Measurements from ENCODE around the gene P3H3. TPM values are rescaled to one million over a fixed set of nuclear protein-coding genes. Genes with fewer than 3 reads are reported as not detected.

Gene P3H3
- total and polyA plus RNA-seq, 9 donors = 4.7 to 92.3 (median 61.1) TPM

DNA sequence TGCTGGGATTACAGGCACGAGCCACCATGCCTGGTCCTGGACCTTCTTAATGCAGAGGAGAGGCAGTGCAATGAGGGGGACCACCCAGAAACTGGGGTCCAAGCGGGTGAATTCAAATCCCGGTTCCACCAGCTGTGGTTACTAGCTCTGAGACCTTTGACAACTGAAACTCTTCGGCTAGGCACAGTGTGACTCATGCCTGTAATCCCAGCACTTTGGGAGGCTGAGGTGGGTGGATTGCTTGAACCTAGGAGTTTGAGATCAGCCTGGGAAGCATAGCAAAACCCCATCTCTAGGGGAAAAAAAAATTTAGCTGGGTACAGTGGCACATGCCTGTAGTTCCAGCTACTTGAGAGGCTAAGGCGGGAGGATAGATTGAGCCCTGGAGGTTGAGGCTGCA is 43.9 kb upstream of the P3H3 start:
- Histone ChIP-seq H3K27me3 (no peaks in the 10 kb centered on the region), H3K27ac (no peak overlapping the region), H3K9me3 (no peaks in the 10 kb centered on the region), H3K4me1 (ENCODE audit: insufficient read depth) (no peaks in the 10 kb centered on the region), H3K36me3 (no peaks in the 10 kb centered on the region), H3K4me3 (no peak overlapping the region)
- no peak for DNase-seq
- 64 to 74% (median 67%) methylated on average over 5 of the region's 5 CpGs for WGBS, 3 donors
- TF ChIP-seq, protein P1, sequence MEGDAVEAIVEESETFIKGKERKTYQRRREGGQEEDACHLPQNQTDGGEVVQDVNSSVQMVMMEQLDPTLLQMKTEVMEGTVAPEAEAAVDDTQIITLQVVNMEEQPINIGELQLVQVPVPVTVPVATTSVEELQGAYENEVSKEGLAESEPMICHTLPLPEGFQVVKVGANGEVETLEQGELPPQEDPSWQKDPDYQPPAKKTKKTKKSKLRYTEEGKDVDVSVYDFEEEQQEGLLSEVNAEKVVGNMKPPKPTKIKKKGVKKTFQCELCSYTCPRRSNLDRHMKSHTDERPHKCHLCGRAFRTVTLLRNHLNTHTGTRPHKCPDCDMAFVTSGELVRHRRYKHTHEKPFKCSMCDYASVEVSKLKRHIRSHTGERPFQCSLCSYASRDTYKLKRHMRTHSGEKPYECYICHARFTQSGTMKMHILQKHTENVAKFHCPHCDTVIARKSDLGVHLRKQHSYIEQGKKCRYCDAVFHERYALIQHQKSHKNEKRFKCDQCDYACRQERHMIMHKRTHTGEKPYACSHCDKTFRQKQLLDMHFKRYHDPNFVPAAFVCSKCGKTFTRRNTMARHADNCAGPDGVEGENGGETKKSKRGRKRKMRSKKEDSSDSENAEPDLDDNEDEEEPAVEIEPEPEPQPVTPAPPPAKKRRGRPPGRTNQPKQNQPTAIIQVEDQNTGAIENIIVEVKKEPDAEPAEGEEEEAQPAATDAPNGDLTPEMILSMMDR (IDR thresholded peaks at IDR 0.05) = no peak
- TF ChIP-seq EP300 (IDR thresholded peaks at IDR 0.05) = no peak
- TF ChIP-seq POLR2A (IDR thresholded peaks at IDR 0.05) = no peak
- intact Hi-C loops (cut with DNase I) = loop anchor here in 2 of 4 donors (5.0 to 10.0 kb wide), 4 partner anchors 37 to 159 kb away; partner anchors contain the start of gene GPR162 (in 1 of the 2)

DNA sequence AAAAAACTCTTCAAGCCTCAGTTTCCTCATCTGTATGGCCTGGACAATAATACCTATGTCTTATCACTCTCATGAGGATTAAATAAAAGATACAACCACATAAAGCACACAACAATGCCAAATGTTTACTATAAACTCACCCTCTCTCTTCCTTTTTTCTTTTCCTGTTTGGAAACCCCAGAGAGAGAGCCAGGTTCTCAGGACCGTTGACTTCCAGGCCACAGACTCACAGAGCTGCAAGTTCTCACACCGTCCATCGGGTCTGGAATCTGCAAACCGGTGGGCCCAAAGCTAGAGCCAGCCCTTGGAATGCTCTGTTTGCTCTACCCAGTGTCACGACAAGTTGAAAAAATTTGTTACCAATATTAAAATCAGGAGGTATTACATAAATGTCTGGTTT is 43.4 kb upstream of the P3H3 start:
- TF ChIP-seq POLR2A (IDR thresholded peaks at IDR 0.05) (no peak), EP300 (IDR thresholded peaks at IDR 0.05) (no peak)
- TF ChIP-seq, protein P1 (IDR thresholded peaks at IDR 0.05) = no peak
- Histone ChIP-seq H3K27ac (no peak overlapping the region), H3K36me3 (no peaks in the 10 kb centered on the region), H3K9me3 (no peaks in the 10 kb centered on the region), H3K4me3 (no peak overlapping the region), H3K4me1 (ENCODE audit: insufficient read depth) (no peaks in the 10 kb centered on the region), H3K27me3 (no peaks in the 10 kb centered on the region)
- DNase-seq = no peak
- intact Hi-C loops (cut with DNase I) = loop anchor here in 3 of 4 donors (5.0 to 10.0 kb wide), 5 partner anchors 37 to 1273 kb away; partner anchors contain the start of gene GPR162 (in 1 of the 3)
- 71 to 76% (median 73%) methylated on average over 5 of the region's 5 CpGs for WGBS, 3 donors

DNA sequence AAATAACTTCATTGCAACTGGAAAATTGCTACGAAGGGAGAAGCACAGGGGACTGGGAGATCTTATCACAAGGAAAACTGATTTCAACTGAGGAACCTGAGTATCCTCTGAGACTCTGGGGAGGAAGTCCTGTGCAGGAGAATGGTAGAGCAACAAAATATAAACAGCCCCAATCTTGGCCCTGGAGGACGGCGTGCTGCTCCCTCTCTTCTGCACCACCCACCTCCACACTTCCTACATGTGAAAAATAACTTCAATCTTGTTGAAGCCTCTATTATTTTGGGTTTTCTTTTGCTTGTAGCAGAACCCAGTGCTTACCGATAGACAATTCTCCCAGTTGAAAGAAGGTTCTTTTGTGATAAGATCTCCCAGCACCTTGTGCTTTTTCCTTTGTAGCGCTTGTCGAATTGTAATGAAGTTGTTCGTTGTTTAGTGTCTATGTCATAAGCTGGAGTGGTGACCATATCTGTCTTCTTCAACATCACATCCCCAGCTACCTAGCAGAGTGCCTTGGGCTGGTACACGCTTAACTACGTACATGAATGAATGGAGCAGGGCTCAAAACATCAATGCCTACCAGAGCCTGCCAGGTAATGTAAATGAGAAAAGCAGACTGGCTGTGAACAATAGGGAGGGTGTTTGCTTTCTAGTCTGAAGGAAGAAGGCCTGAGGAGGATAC is 41.7 kb upstream of the P3H3 start:
- DNase-seq = no peak
- Histone ChIP-seq H3K4me3 (no peak overlapping the region), H3K4me1 (ENCODE audit: insufficient read depth) (no peaks in the 10 kb centered on the region), H3K27ac (no peak overlapping the region), H3K9me3 (no peaks in the 10 kb centered on the region), H3K27me3 (no peaks in the 10 kb centered on the region), H3K36me3 (no peaks in the 10 kb centered on the region)
- 77 to 86% (median 78%) methylated on average over 9 of the region's 9 CpGs for WGBS, 3 donors
- intact Hi-C loops (cut with DNase I) = loop anchor here in 3 of 4 donors (5.0 to 10.0 kb wide), 3 partner anchors 52 to 1271 kb away; no protein-coding TSS in a partner anchor
- TF ChIP-seq, protein P1 (IDR thresholded peaks at IDR 0.05) = no peak
- TF ChIP-seq EP300 (IDR thresholded peaks at IDR 0.05) (no peak), POLR2A (IDR thresholded peaks at IDR 0.05) (no peak)

DNA sequence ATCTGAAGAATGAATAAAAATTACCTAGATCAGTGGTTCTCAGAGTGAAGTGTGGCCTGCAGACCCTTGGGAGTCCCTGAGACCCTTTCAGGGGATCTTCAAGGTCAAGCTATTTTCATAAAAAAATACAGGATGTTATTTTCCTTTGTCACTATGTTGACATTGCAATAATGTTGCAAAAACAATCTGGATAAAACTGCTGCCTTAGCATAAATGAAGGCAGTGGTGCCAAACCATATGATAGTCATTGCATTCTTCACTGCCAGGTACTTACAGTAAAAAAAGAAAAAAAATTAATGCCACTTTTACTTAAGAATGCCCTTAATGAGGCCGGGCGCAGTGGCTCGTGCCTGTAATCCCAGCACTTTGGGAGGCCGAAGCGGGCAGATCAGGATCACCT is 40.9 kb upstream of the P3H3 start:
- H3K27ac ChIP-seq = no peak overlapping the region
- H3K4me1 ChIP-seq (ENCODE audit: insufficient read depth) = no peaks in the 10 kb centered on the region
- intact Hi-C loops (cut with DNase I) = loop anchor here in 3 of 4 donors (5.0 to 10.0 kb wide), 3 partner anchors 53 to 1270 kb away; no protein-coding TSS in a partner anchor
- DNase-seq = no peak
- 90 to 93% (median 90%) methylated on average over 5 of the region's 5 CpGs for WGBS, 3 donors
- H3K27me3 ChIP-seq = no peaks in the 10 kb centered on the region
- no peaks in the 10 kb centered on the region for H3K9me3 ChIP-seq
- TF ChIP-seq, protein P1 (IDR thresholded peaks at IDR 0.05) = no peak
- TF ChIP-seq EP300 (IDR thresholded peaks at IDR 0.05) (no peak), POLR2A (IDR thresholded peaks at IDR 0.05) (no peak)
- no peaks in the 10 kb centered on the region for H3K36me3 ChIP-seq
- H3K4me3 ChIP-seq = no peak overlapping the region
